ENCODE results near the gene AP1S3. TPM values are rescaled to one million over a fixed set of nuclear protein-coding genes. Genes with fewer than 3 reads are reported as not detected.

Gene AP1S3
- polyA plus RNA-seq, 6 donors from 2014 or later, result 7.6 to 17.5 (median 12.2) TPM

GRCh38 chr2:223865907-223866508, 28.6 kb upstream of the AP1S3 start:
- Mint-ChIP-seq H3K4me1 (peaks cover 11 to 16% (median 11%) of the 10 kb centered on the region in 3 donors), H3K27me3 (no peaks in the 10 kb centered on the region), H3K27ac (peak overlapping the region in 3 of 6 donors; percentile 8 to 94 (median 37)), H3K4me3 (no peak overlapping the region), H3K36me3 (peaks cover 10 to 12% of the 10 kb centered on the region in 2 donors), H3K9me3 (peaks cover 0 to 2% (median 0%) of the 10 kb centered on the region in 7 donors)
- no peak for ATAC-seq (ENCODE audit: low read depth in 2 of 2)
- DNase-seq, result no peak

GRCh38 chr2:223865124-223865523, 27.7 kb upstream of the AP1S3 start:
- Mint-ChIP-seq H3K27me3 (no peaks in the 10 kb centered on the region), H3K27ac (peak overlapping the region in 2 of 6 donors; percentile 11 to 82), H3K4me3 (no peak overlapping the region), H3K36me3 (peaks cover 8 to 12% of the 10 kb centered on the region in 2 donors), H3K4me1 (peaks cover 11 to 16% (median 11%) of the 10 kb centered on the region in 3 donors), H3K9me3 (peaks cover 0 to 2% (median 0%) of the 10 kb centered on the region in 7 donors)
- ATAC-seq (ENCODE audit: low read depth in 2 of 2) (no peak), DNase-seq (no peak)

- Mint-ChIP-seq H3K27me3 (no peaks in the 10 kb centered on the region), H3K9me3 (no peaks in the 10 kb centered on the region), H3K4me1 (peaks cover 11 to 12% (median 12%) of the 10 kb centered on the region in 3 donors), H3K4me3 (no peak overlapping the region), H3K36me3 (peaks cover 0 to 6% of the 10 kb centered on the region in 2 donors), H3K27ac (no peak overlapping the region)
- ATAC-seq (ENCODE audit: low read depth in 2 of 2) (no peak), DNase-seq (no peak)
Measured at GRCh38 chr2:223863491-223863890, 26.1 kb upstream of the AP1S3 start.

- DNase-seq, result no peak
- H3K4me3 Mint-ChIP-seq, result no peak overlapping the region
- H3K36me3 Mint-ChIP-seq, result peaks cover 0 to 6% of the 10 kb centered on the region in 2 donors
- H3K4me1 Mint-ChIP-seq, result peaks cover 5 to 8% (median 8%) of the 10 kb centered on the region in 3 donors
- H3K27me3 Mint-ChIP-seq, result no peaks in the 10 kb centered on the region
- H3K9me3 Mint-ChIP-seq, result no peaks in the 10 kb centered on the region
- peak overlapping the region in 1 of 6 donors; percentile 67 for H3K27ac Mint-ChIP-seq
- ATAC-seq (ENCODE audit: low read depth in 2 of 2), result no peak
Measured at GRCh38 chr2:223860809-223861738, 23.7 kb upstream of the AP1S3 start.

- Mint-ChIP-seq H3K4me3 (no peak overlapping the region), H3K27me3 (no peaks in the 10 kb centered on the region), H3K4me1 (peaks cover 0 to 2% (median 0%) of the 10 kb centered on the region in 3 donors), H3K27ac (peak overlapping the region in 2 of 6 donors; percentile 4 to 86), H3K36me3 (no peaks in the 10 kb centered on the region), H3K9me3 (no peaks in the 10 kb centered on the region)
- ATAC-seq (ENCODE audit: low read depth in 2 of 2) (no peak), DNase-seq (no peak)
Measured at GRCh38 chr2:223859070-223859469, 21.7 kb upstream of the AP1S3 start.

- ATAC-seq (ENCODE audit: low read depth in 2 of 2), result no peak
Measured at GRCh38 chr2:223856584-223856983, 19.2 kb upstream of the AP1S3 start.

GRCh38 chr2:223856021-223856420, 18.6 kb upstream of the AP1S3 start:
- Mint-ChIP-seq H3K27ac (no peak overlapping the region), H3K27me3 (no peaks in the 10 kb centered on the region), H3K4me1 (peaks cover 0 to 10% (median 5%) of the 10 kb centered on the region in 3 donors), H3K4me3 (no peak overlapping the region), H3K9me3 (peaks cover 0 to 5% (median 3%) of the 10 kb centered on the region in 7 donors), H3K36me3 (peaks cover 0 to 5% of the 10 kb centered on the region in 2 donors)
- DNase-seq (no peak), ATAC-seq (ENCODE audit: low read depth in 2 of 2) (no peak)

More at GRCh38 chr2:223856584-223856983, 19.2 kb upstream of the AP1S3 start:
- Mint-ChIP-seq H3K4me1 (peaks cover 0 to 5% (median 0%) of the 10 kb centered on the region in 3 donors), H3K36me3 (no peaks in the 10 kb centered on the region), H3K9me3 (no peaks in the 10 kb centered on the region), H3K4me3 (no peak overlapping the region), H3K27me3 (no peaks in the 10 kb centered on the region), H3K27ac (peak overlapping the region in 1 of 6 donors; percentile 38)
- DNase-seq, result no peak

- Mint-ChIP-seq H3K9me3 (peaks cover 0 to 11% (median 3%) of the 10 kb centered on the region in 7 donors), H3K4me1 (peaks cover 0 to 14% (median 6%) of the 10 kb centered on the region in 3 donors), H3K36me3 (peaks cover under 1 to 8% of the 10 kb centered on the region in 2 donors), H3K27me3 (no peaks in the 10 kb centered on the region), H3K4me3 (no peak overlapping the region), H3K27ac (no peak overlapping the region)
- ATAC-seq (ENCODE audit: low read depth in 2 of 2) (no peak), DNase-seq (no peak)
Measured at GRCh38 chr2:223855426-223855825, 18.0 kb upstream of the AP1S3 start.

GRCh38 chr2:223854741-223855140, 17.4 kb upstream of the AP1S3 start:
- H3K4me1 Mint-ChIP-seq, result peaks cover 0 to 14% (median 6%) of the 10 kb centered on the region in 3 donors
- no peak for ATAC-seq (ENCODE audit: low read depth in 2 of 2)
- no peak for DNase-seq
- H3K36me3 Mint-ChIP-seq, result peaks cover 7 to 8% of the 10 kb centered on the region in 2 donors
- H3K4me3 Mint-ChIP-seq, result no peak overlapping the region
- no peak overlapping the region for H3K27ac Mint-ChIP-seq
- peaks cover 0 to 13% (median 3%) of the 10 kb centered on the region in 7 donors for H3K9me3 Mint-ChIP-seq
- no peaks in the 10 kb centered on the region for H3K27me3 Mint-ChIP-seq

- no peak for ATAC-seq (ENCODE audit: low read depth in 2 of 2)
- H3K27ac Mint-ChIP-seq, result no peak overlapping the region
- no peak for DNase-seq
- H3K27me3 Mint-ChIP-seq, result no peaks in the 10 kb centered on the region
- no peak overlapping the region for H3K4me3 Mint-ChIP-seq
- peaks cover 0 to 25% (median 6%) of the 10 kb centered on the region in 7 donors for H3K9me3 Mint-ChIP-seq
- peaks cover 0 to 12% (median 6%) of the 10 kb centered on the region in 3 donors for H3K4me1 Mint-ChIP-seq
- peaks cover 12 to 14% of the 10 kb centered on the region in 2 donors for H3K36me3 Mint-ChIP-seq
Measured at GRCh38 chr2:223853425-223853837, 16.0 kb upstream of the AP1S3 start.

GRCh38 chr2:223852281-223852795, 15.0 kb upstream of the AP1S3 start:
- H3K27me3 Mint-ChIP-seq, result no peaks in the 10 kb centered on the region
- H3K36me3 Mint-ChIP-seq, result peaks cover 12 to 14% of the 10 kb centered on the region in 2 donors
- ATAC-seq (ENCODE audit: low read depth in 2 of 2), result no peak
- peaks cover 0 to 25% (median 6%) of the 10 kb centered on the region in 7 donors for H3K9me3 Mint-ChIP-seq
- no peak overlapping the region for H3K4me3 Mint-ChIP-seq
- no peak for DNase-seq
- peaks cover 0 to 12% (median 6%) of the 10 kb centered on the region in 3 donors for H3K4me1 Mint-ChIP-seq
- peak overlapping the region in 2 of 6 donors; percentile 27 to 70 for H3K27ac Mint-ChIP-seq

- H3K27ac Mint-ChIP-seq, result peak overlapping the region in 1 of 6 donors; percentile 54
- H3K4me3 Mint-ChIP-seq, result no peak overlapping the region
- H3K36me3 Mint-ChIP-seq, result peaks cover 14 to 16% of the 10 kb centered on the region in 2 donors
- peaks cover 0 to 25% (median 6%) of the 10 kb centered on the region in 7 donors for H3K9me3 Mint-ChIP-seq
- H3K27me3 Mint-ChIP-seq, result no peaks in the 10 kb centered on the region
- ATAC-seq (ENCODE audit: low read depth in 2 of 2) (no peak), DNase-seq (no peak)
- peaks cover 0 to 12% (median 6%) of the 10 kb centered on the region in 3 donors for H3K4me1 Mint-ChIP-seq
Measured at GRCh38 chr2:223847410-223847809, 10.0 kb upstream of the AP1S3 start.

- Mint-ChIP-seq H3K36me3 (peaks cover 14 to 16% of the 10 kb centered on the region in 2 donors), H3K4me1 (peaks cover 2 to 9% (median 9%) of the 10 kb centered on the region in 3 donors)
- ATAC-seq (ENCODE audit: low read depth in 2 of 2), result no peak
Measured at GRCh38 chr2:223846515-223846914, 9.1 kb upstream of the AP1S3 start.

More at GRCh38 chr2:223846515-223846914, 9.1 kb upstream of the AP1S3 start:
- DNase-seq, result no peak
- peaks cover 0 to 24% (median 6%) of the 10 kb centered on the region in 7 donors for H3K9me3 Mint-ChIP-seq
- no peaks in the 10 kb centered on the region for H3K27me3 Mint-ChIP-seq
- peak overlapping the region in 2 of 6 donors; percentile 2 to 20 for H3K27ac Mint-ChIP-seq
- no peak overlapping the region for H3K4me3 Mint-ChIP-seq
